HG03457 (cell line): ENCODE results near the gene OR8I2.
"Not testable (repeated sequence)": the region's sequence is repeated elsewhere in the genome, so short reads cannot be mapped to it uniquely, and the experiment has no call there.

Experiments
- ATAC-seq: cut with Tn5 transposase; IDR thresholded peaks from one replicate; pipeline ENCODE4 v1.9.1; 2021; ENCODE audit warnings: moderate number of reproducible peaks; ENCODE audit not compliant: unreplicated experiment

Gene OR8I2

DNA sequence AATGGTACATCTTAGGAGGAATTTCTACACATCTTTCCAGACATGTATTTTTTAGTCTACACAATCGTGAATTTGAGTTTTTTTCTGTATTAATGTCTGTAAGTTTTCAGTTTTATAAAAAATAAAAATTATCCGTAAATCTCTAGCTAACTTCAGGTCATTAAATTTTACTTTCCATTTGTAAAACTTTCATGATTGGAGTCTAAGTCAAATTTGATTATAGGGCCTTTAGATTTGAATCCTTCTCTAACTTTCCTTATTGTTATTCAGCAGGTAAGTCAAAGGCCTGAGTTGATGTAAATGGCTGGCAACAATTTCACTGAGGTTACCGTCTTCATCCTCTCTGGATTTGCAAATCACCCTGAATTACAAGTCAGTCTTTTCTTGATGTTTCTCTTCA is at the start of gene OR8I2:
TSS of gene OR8I2 (plus strand) at position 301 of the 400 bp plus-strand sequence. CDS start at position 301, 0 bp downstream.
- no peak for ATAC-seq

DNA sequence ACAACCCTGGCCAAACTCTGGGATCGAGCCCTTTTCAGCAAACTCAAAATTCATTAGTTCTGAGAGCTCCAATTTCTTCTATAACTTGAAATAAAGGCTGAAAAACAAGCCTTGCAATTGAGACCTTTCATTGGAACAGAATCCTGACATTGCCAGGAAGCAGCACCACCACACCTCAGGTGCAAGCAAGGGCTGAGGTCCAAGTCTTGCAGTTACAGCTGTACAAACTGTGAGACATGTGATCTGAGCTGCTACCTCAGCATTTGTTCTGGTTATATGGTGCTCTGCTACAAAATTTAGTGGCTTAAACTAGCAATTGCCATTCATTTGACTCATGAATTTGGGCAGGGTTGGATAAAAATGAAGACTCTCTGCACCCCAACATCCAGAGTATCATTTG is 47.6 kb upstream of the OR8I2 start:
- ATAC-seq: no peak

DNA sequence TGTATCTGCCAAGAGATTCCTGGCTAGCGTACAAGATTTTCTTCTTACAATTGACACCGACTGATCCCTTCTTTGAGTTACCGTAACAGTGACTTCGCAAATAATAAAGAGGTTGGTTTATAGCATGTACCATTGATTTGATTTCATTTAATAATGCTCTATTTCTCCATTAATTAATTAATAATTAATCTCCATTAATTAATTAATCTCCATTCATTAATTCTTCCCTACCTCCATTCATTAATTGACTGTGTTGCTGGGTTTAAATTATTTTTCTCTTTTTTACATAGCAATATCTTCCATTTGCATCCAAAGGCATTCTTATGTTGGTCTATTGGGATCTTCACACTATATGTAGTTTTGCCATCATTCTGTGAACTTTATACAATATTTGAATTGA is 44.6 kb upstream of the OR8I2 start:
- no peak for ATAC-seq

DNA sequence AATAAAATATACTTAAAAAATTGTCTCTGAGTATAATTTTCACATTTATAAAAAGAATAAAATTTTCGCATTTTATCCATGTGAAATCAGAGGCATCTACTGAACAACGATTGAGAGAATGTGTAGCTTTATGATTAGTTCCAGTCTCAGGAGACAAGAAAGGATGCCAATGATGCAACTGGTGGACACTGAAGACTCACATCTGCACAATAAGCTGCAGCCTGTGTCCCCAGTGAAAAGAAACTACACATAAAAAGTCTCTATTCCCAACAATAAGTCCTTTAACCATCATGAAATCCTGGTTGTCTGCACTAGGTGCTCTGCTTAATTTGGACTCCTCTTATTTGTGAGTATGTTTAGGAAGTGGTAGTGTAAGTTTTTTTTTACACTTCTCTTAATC is 43.6 kb upstream of the OR8I2 start:
- no peak for ATAC-seq

DNA sequence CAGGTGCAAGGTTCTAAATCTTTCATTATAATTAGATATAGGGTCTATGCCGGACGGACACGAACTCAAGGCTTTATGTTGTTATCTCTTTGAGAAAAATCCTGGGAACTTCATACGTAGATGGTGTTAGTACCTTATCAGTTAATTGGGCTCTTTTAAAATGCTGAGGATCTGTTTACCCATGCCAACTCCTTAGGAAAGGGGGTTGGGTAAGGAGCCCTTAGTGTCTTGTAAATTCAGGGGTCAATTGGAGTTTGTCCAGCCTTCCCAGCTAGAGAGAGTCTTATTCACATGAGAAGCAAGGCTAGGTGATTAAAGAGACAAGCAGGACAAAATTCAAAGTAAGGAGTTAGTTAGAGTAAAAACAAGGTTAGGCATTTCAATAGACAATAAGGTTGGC is 36.7 kb upstream of the OR8I2 start:
- ATAC-seq: not testable (repeated sequence)

DNA sequence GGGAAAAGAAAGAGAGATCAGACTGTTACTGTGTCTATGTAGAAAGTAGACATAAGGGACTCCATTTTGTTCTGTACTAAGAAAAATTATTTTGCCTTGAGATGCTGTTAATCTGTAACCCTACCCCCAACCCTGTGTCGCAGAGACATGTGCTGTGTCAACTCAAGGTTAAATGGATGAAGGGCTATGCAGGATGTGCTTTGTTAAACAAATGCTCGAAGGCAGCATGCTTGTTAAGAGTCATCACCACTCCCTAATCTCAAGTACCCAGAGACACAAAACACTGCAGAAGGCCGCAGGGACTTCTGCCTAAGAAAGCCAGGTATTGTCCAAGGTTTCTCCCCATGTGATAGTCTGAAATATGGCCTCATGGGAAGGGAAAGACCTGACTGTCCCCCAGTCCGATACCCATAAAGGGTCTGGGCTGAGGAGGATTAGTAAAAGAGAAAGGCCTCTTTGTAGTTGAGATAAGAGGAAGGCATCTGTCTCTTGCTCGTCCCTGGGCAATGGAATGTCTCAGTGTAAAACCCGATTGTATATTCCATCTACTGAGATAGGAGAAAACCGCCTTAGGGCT is 35.4 kb upstream of the OR8I2 start:
- ATAC-seq: not testable (repeated sequence)

DNA sequence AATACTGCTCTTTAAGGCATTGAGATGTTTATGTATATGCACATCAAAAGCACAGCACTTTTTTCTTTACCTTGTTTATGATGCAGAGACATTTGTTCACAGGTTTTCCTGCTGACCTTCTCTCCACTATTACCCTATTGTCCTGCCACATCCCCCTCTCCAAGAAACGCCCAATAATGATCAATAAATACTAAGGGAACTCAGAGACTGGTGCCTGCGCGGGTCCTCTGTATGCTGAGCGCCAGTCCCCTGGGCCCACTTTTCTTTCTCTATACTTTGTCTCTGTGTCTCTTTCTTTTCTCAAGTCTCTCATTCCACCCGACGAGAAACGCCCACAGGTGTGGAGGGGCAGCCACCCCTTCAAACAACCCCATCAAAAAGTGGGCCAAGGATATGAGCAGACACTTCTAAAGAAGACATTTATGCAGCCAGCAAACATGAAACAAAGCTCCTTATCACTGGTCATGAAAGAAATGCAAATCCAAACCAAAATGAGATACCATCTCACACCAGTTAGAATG is 34.8 kb upstream of the OR8I2 start:
- not testable (repeated sequence) for ATAC-seq

DNA sequence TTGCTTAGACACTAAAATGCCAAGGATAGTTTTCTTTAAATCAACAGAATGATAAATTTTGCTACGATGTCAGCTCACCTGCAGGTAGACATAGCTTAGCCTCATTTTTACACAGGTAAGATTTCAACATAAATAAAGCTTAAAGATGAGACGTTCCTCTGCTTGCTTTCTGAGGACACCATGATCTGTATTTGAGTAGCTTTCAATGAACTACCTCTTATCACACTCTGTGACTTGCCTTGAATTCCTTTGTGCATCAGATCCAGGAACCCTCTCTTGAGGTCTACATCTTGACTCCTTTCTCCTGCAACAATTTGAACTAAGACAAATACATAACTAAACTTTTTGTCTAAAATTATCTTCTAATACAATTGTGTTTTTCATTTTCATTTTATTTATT is 26.1 kb upstream of the OR8I2 start:
- ATAC-seq: no peak

DNA sequence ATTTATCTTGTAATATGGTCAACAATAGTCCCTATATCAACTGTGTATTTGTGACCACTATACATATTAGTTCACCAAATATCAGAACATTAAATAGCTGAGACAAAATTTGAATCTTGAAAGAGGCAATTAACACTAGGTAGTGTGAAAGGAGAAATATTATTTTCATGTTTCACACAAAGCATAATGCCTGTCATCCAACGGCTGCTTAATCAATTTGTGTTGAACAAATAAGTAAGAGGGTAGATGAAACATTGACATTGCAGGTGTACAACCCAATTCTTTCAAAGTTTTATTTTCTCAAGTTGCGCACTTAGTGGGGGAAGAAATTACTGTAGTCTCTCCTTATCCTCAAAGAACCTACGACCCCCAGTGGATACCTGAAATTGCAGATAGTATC is 3.4 kb upstream of the OR8I2 start:
- no peak for ATAC-seq

DNA sequence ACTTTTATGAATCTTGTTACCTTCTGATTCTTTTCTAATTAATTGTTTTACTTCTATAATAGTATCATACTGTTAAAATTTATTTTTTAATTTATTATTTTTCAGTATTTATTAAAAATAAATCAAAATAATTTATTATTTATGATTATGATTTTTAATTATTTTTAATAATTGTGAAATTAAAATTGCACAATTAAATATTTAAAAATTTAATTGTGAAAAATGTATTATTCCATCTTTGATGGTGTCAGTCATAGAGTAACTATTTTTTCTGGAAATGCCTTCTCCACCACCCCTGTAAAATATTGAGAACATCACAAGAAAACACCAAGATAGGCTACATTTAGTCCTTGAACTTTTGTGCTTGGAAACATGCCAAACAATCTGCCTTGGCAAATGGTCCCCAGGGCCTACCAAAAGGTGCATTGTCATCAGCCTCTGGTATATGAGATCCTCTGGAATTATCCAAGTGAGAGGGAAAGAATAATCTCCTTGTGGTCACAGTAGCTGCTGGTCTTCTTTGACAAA is 10.2 kb downstream of the OR8I2 start, which contains the start of gene OR8H2:
TSS of gene OR8H2 (plus strand) at position 478 of the 528 bp plus-strand sequence. CDS start 1,356 bp downstream, outside the sequence.
- no peak for ATAC-seq

DNA sequence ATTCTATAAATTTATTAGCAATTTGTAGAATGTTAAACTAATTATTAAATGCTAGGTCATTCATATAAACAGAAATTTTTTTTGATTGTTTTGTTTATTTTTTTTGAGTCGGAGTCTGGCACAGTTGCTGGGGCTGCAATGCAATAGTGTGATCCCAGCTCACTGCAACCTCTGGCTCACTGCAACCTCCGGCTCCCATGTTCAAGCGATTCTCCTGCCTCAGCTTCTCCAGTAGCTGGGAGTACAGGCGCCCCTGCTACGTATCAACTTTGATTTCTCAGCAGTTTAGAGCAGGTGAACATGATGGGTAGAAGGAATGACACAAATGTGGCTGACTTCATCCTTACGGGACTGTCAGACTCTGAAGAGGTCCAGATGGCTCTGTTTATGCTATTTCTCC is 29.0 kb downstream of the OR8I2 start, which contains the start of gene OR8H3:
TSS of gene OR8H3 (plus strand) at position 301 of the 400 bp plus-strand sequence. CDS start at position 301, 0 bp downstream.
- no peak for ATAC-seq

DNA sequence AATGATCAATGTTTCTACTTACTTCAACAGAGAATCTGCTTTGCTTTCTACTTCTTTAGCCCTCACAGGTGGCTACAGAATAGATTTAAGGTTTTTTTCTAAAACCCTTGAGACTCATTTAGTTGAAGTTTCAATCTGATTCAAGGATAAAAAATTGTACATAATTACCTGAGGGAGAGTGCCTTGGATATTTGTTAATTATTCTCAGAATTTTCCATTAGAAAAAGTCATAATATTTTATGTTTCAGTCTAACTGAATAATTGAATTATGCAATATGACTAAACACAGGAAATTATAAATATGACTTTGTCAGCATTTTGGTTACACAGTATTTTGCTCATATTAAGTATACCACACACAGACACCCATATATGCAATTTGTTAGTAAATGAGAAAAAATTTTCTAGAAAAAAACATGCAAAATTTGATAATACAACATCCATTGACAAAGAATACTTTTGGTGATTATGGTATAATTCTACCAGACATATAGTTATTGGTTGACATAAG is 47.1 kb downstream of the OR8I2 start, which contains the start of gene OR8J3:
TSS of gene OR8J3 (minus strand) at position 51 of the 511 bp plus-strand sequence. CDS start 2,483 bp downstream, outside the sequence.
- ATAC-seq: no peak

DNA sequence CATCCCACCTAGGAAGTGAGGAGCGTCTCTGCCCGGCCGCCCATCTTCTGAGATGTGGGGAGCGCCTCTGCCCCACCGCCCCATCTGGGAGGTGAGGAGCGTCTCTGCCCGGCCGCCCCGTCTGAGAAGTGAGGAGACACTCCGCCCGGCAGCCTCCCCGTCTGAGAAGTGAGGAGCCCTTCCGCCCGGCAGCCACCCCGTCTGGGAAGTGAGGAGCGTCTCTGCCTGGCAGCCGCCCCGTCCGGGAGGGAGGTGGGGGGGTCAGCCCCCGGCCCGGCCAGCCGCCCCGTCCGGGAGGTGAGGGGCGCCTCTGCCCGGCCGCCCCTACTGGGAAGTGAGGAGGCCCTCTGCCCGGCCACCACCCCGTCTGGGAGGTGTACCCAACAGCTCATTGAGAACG is 50.6 kb downstream of the OR8I2 start:
- ATAC-seq: not testable (repeated sequence)
